Measurements from ENCODE around the gene HOMER3.
"Not testable (repeated sequence)": the region's sequence is repeated elsewhere in the genome, so short reads cannot be mapped to it uniquely, and the experiment has no call there.

The HOMER3 gene

DNA sequence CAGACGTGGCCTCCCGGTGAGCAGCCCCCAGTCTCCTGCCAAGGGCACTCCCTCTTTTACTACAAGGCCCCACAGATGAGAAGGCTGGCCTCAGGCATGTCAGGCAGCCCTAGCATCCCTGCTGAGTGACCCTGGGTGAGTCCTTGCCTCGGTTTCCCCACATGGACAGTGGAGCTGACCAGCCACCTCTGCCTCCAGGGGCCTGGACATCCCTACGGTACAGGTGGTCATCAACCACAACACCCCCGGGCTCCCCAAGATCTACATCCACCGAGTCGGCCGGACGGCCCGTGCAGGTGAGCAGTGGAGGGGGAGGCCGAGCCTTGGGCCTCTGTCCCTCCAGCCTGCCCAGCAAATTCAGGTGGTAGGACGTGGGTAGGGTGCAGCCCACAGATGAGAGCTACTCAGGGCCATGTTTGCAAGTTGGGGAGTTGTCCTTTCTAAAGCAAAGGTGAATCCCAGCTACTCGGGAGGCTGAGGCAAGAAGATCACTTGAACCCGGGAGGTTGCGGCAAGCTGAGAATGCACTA, 16.3 kb downstream of the HOMER3 start:
- DNase-seq (ENCODE audit: low read depth in 2 of 2): no peak

DNA sequence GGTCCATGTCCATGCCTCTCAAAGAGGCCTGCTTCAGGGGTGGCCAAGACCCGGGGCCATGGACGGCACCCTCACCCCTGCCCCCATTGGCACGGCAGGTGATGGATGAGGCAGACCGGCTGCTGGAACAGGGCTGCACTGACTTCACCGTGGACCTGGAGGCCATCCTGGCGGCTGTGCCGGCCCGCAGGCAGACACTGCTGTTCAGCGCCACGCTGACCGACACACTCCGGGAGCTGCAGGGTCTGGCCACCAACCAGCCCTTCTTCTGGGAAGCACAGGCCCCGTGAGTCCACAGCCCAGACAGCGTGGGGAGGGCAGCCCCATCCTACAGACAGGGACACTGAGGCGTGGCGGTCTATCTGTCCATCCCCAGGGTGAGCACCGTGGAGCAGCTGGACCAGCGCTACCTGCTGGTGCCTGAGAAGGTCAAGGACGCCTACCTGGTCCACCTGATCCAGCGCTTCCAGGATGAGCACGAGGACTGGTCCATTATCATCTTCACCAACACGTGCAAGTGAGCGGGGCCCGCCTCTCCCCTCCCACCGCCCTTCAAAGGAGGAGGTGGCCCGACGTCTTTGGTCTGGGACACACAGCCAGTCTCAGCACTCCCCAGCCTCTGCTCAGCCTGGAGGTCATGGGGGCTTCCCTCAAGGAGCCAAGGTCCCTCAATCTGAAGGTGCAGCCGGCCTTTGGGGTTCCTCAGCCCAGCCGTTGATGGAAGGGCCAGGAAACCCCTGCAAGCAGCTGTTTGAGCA, 18.6 kb downstream of the HOMER3 start:
- no peak for DNase-seq (ENCODE audit: low read depth in 2 of 2)

DNA sequence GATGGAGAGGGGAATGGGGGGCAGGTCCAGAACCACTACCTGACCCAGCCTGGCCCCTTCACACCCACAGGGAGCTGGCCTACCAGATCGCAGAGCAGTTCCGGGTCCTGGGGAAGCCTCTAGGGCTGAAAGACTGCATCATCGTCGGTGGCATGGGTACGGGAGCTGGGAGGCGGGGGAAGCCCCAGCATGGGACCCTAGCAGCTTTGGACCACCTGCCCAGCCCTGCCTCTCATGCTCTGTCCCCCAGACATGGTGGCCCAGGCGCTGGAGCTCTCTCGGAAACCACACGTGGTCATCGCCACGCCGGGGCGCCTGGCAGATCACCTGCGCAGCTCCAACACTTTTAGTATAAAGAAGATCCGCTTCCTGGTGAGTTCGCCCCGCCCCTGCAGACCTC, 19.4 kb downstream of the HOMER3 start:
- no peak for DNase-seq (ENCODE audit: low read depth in 2 of 2)

DNA sequence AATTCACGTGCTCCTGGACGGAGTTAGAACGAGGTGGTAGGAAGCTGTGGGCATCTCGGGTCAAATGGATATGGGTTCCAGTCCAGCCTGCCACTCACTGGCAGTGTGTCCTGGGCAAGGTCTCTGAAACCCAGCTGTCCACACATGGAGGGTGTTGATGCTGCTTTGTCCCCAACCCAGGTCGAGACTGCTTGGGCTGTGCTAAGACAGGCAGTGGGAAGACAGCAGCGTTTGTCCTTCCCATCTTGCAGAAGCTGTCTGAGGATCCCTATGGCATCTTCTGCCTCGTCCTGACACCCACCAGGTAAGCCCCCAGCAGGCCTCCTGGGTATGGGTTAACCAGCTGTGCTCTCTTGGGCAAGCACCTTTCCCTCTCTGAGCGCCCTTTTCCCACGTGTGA, 20.6 kb downstream of the HOMER3 start:
- DNase-seq (ENCODE audit: low read depth in 2 of 2): no peak

DNA sequence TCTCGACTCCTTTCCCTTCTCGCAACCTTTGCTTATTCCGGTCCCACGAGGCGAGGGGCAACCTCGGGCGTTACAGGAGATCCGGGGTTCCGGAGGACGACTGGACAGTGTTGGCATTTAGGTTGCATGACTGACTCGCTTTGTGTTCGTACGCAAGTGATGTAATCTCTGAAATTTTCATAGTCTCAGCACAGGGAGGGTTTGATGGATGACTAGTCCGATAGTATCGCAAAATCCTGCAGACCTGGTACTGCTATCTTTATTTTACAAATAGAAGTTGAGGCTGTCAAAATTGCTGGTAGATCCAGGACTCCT, 21.2 kb downstream of the HOMER3 start:
- DNase-seq (ENCODE audit: low read depth in 2 of 2): no peak

DNA sequence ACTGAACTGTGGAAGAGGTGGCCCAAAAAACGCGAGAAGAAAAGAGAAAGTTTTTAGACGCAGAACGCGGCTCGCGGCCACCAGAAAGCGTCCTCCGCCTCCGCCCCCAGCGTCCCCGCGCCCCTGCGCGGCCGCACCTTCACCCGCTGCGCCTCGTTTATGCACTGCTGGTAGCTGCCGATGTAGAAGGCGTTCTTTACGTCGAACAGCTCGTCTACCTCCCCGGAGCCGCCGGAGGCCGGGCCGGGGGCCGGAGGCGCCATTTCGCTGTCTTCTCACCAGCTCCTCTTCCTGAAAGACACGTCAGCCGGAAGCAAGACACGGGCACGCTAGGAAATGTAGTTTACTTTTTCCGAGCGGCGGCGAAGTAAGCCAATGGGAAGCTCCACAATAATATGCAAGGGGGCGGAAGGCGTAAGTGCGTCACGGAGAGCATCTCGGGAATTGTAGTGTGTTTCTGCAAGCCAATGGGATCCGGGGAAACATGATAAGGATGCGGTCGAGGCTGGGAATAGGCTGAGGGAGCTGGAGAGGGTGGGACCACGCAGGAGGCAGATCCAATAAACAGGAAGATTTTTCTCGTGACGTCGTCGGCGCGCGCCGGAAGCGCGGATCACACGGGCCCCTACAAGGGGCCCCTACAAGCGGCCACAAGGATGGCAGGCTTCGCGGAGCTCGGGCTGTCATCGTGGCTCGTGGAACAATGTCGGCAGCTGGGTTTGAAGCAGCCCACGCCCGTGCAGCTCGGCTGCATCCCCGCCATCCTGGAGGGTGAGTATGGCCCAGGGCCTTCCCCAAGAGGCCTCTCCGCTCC, 21.7 kb downstream of the HOMER3 start, which contains the start of the genes COPE and DDX49:
TSS of gene COPE (minus strand) at position 302 of the 814 bp plus-strand sequence. CDS start at position 263, 39 bp downstream.
TSS of gene DDX49 (plus strand) at position 630 of the 814 bp plus-strand sequence. CDS start at position 657, 27 bp downstream.
- peak; percentile 92 to 96 for DNase-seq (ENCODE audit: low read depth in 2 of 2)

DNA sequence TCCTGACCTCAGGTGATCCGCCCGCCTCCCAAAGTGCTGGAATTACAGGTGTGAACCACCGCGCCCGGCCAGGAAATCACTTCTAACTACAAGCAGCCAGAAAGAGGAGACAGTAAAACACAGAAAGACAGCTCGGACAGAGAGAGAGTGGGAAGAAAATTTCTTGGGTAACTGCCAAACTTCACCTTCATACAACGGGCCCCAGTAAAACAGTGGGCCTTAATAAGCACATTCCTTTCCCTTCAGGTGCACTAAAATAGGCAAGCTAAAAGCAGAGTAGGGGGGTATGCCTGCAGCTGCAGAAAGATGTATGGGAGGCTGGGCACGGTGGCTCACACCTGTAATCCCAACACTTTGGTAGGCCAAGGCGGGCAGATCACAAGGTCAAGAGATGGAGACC, 23.4 kb downstream of the HOMER3 start:
- DNase-seq (ENCODE audit: low read depth in 2 of 2): not testable (repeated sequence)

DNA sequence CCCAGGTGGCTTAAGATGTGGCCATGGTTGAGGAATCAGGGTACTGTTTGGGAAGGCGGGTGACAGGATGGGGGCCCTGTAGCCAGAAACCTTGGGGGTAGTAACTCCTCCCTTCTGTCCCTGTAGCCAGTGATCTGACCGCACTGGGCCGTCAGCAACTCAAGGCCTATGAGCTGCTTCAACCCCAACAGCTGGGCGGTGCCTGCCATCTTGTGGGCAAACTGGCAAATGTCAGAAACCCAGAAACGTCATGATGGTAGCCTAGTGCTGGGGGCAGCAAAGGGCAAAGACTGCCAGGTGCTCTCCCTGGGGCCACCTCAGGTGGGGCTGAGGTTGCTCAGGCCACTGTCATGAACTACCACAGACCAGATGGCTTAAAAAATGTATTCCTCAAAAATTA, 25.4 kb downstream of the HOMER3 start:
- DNase-seq (ENCODE audit: low read depth in 2 of 2): peak; percentile 17 to 20

DNA sequence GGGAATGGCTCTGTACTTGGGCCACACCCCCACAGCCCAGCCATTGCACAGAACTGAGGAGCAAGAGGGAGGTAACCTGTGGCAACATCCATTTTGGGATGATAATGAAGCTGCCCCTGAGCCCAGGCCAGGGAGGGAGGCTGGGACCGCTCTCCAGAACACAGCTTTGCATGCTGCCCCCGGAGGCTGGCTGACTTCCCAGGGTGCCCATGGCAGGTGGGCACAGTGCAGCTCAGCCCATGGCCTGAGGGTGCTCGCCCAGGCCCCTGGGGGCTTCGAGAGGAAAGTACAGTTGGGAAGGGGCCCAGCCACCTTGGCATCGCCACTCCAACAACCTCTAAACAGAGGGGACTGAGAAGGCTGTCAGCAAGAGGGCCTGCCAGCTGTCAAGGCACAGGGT, 27.6 kb downstream of the HOMER3 start:
- no peak for DNase-seq (ENCODE audit: low read depth in 2 of 2)

DNA sequence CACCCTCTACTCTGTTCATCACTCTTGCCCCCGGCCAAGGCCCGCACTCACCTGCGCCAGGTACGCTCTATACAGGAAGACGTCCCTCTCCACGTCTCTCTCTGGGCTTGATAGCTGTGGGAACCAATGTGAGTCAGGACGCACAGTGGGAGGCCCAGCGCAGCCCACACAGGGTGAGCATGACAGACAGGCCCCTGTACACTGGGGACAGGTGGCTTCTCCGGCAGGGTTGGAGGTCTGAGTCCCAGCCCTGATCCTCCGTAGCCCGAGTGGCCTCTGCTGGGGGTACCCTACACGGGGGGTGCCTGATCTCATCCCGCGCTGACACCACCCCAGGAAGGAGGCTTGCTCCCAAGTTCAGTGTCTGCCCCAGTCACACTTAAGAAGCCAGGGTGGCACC, 28.1 kb downstream of the HOMER3 start:
- no peak for DNase-seq (ENCODE audit: low read depth in 2 of 2)

DNA sequence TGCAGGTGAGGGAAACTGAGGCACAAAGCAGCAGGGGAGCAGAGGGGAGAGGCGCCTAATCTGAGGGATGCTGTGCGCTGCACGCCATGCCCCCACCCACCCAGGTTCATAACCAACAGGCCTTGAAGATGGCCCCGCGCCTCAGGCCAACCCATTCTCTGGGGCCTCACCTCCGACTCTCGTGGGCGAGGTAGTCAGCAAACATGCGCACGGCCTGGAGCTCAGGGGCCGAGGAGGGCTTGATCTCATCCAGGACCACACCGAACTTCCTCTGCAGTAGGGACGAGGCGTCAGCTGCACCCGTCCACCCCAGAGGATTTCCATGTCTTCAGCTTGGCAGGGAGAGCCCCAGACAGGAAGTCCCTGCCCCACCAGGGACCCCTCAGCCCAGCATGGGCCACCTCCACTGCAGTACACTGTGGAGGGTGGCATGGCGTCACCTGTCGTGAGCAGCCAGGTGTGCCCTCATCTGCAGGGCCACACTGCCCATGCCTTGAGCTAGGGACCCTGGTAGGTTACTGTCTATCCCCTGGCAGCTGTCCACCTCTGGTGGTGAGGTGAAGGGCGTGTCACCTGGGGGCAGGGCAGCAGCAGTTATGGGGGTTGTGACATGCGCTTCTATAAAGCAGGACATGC, 30.1 kb downstream of the HOMER3 start:
- DNase-seq (ENCODE audit: low read depth in 2 of 2): no peak

DNA sequence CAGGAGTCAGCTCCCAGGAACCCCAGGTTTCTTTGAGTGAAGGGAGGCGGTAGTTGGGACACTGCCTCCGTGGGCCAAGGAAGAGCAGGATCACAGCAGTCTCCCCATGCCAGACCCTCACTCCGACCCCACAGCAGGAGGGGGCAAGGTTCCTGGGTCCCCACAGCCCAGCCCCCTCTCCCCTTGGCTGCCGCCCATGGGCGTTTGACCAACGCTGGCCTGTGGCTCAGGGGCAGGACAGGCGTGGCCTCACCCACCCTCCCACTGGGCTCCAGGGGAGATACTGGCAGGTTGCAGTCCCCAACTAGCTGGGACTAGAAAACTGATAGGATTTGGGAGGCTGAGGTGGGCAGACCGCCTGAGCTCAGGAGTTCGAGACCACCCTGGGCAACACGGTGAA, 31.0 kb downstream of the HOMER3 start:
- no peak for DNase-seq (ENCODE audit: low read depth in 2 of 2)

DNA sequence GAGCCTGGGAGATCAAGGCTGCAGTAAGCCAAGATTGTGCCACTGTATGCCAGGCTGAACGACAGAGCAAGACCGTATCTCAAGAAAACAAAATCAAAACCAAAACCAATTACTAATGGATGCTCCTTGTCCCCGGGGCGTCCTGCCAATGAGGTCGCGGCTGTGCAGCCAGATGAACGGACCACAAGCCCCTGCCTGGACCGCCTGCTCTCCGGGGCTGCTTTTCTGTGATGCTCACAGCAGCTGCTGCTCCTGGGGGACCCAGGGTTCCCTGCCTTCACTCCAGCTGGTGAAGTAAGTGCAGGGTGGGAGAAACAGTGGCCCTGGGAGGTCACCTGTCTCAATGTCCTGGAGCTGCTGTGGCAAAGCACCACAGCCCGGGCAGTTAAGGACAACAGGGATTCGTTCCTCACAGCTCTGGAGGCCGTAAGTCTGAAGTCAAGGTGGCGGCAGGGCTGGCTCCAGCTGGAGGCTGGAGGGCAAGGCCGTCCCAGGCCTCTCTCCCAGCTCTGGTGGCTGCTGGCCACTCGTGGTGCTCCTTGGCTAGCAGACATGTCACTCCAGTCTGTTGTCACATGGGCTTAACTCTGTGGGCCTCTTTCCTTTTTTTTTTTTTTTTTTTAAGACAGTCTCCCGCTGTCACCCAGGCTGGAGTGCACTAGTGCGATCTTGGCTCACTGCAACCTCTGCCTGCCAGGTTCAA, 31.9 kb downstream of the HOMER3 start:
- DNase-seq (ENCODE audit: low read depth in 2 of 2): no peak

DNA sequence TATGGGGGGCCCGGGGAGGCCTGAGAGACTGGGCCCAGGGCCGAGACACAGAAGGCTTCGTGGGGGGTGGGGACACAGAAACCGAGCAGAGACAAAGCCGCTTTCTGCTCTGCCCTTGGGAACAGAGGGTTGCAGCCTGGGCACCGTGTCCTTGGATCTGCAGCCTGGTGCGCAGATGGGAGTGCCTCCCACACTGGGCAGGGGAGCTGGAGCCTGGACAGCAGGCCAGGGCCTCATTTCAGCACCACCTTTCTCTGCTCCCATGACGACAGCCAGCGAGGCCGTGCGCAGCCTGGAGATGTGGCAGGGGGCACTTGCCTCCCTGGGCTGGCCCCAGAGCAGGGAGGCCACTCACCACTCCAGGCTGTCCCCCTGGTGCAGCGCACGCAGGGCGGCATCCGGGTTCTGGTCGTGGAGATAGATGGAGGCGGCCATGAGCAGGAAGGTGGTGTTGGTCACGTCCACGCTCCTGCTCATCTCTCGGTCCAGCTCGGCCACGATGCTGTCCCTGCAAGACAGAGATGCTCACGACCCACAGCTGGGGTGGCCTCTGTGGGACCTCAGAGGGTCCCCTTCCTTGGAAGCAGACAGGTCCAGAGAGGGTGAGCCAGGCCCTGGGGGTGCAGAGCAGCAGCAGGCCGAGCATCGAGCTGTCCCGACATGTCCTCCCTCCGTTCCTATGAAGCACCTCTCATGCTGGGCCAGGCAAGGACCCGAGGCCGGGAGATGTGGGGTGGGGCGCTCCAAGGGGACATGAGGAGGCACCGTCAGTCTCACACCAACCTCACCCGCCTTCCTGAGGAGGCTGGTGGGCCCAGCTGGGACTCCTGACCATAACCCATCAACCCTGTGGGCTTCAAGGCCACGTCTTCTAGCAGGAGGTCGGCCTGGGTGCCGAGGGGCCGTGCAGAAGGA, 34.2 kb downstream of the HOMER3 start:
- no peak for DNase-seq (ENCODE audit: low read depth in 2 of 2)

DNA sequence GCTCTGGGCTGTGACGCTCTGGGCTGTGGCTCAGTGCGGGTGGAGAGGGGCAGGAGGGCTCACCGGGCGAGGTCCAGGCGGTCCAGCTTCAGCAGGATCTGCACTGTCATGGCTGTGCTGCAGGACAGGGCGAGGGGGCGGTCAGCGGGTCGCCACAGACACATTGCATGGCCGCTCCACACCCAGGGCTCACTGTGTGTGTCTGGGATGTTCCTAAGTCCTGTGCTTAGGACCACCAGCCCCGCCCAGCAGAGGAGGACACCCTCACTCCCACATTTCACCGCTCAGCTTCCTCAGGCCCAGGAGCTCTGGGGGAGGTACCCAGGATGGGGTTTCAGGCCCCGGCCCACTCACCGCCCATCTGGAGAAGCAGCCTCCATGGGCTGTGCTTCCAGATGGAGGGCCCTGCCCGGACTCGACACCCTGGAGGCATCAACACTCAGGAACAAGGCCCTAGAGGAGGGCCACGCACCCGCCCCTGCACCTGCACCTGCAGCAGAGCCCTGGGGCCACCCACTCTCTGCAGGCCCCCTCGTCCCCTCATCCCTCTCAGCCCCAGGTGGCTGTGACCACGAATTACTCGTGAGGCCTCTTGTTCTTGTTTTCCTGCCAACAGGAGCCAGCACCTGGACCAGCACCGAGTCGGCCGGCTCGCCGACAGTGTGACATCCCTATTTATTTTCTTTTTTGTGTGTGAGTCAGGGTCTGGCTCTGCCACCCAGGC, 35.3 kb downstream of the HOMER3 start:
- no peak for DNase-seq (ENCODE audit: low read depth in 2 of 2)

DNA sequence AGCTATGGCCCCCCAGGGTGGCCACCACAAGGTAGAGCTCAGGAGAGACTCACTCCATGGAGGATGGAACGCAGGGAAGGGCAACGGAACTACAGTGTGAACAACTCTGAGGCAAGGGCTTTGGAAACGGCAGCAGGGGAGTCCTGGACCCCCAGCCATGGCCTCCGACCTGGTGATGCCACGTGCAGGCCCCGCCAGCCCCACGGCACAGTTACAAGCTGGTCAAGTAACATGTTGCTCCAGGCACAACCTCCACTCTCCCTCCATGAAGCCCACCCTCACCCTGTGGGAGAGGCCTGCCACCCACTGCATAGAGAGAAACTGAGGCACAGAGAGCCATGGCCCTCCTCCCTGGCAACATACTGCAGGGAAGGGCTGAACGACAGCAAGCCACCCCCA, 36.0 kb downstream of the HOMER3 start:
- no peak for DNase-seq (ENCODE audit: low read depth in 2 of 2)

DNA sequence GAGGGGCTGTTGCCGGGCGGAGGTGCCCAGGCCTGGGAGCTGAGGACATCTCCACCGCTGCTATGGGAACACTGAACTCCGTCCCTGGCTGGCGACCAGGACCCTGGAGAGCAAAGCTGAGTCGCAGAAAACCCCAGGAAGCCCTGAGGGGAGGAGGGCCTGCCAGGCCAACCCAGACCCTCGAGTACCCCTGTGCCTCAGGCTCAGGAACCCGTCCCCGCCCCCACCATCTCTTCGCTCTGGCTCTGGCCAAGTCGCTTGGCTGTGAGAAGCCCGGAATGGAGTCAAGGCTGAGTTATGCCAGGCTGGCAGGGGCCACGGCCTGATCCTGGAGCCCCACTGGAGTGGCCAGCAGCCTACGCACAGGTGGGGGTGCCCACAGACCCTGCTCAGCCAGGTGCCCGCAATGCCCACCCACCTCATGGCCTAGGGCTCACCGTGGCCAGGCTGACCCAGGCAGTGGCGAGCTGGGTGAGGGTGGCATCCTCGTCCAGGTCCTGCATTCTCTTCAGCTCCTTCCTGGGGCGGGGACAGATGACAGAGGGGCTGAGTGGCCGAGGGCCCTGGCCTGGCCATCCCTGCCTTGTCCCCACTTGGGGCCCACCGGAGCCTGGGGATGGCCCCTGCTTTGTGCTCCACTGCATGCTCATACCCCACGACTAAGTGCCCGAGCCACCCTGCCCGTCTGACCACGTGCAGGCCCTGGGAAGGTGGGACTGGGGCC, 36.5 kb downstream of the HOMER3 start:
- DNase-seq (ENCODE audit: low read depth in 2 of 2): no peak

DNA sequence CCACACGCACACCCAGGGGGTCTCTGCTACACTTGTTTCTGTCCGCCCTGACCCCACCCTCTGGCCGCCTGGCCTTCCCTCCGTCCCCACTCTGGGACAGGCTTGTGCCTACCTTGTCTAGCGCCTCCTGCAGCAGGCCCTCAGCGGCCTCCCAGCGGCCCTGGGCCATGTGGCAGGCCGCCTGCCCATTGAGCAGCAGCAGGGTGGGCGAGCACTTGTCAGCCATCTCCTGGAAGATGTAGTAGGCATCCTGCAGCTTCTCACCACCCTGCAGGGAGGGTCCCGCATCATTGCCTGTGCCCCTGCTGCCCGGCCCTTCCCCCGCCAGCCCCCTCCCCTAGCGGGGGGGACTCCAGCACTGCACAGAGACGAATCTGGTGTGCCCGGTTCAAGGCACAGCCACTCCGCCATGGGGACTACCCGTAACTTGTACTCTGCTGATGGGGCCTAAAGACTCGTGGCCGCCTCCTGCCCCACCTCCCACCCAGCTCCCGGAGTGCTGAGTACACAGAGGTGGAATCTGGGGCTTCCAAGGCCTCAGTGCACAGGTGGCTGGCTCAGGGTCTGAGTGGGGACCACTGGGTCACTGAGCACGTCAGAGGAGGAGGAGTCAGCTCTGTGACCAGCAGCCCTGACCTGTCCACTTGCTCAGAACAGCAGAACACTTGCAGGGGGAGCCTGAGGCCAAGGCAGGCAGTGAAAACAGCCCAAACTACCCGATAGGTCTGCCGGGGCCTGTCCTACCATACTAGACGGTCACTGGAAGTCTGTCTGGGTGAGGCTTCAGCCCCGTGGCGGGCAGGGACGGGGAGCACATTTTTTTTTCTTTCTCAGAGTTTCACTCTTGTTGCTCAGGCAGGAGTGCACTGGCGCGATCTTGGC, 37.6 kb downstream of the HOMER3 start:
- no peak for DNase-seq (ENCODE audit: low read depth in 2 of 2)

Measured in stimulated activated CD8-positive, alpha-beta memory T cell treated with anti-CD3 and anti-CD28 coated beads, Interleukin-15, amount 100 ng/mL, for 48 hours (primary cell).